RKO (cell line): ENCODE results near the gene MOSPD2.
A peak's percentile ranks its signal among the peaks of the same experiment; 100 is the strongest.

ENCODE experiments used
- DNase-seq: peaks from one replicate; pipeline ENCODE4 v3.0.0-alpha.2; 2016; ENCODE audit warnings: low spot score

MOSPD2 gene

GRCh38 chrX:14915596-14915995 is 42.4 kb downstream of the MOSPD2 start:
- no peak for DNase-seq

DNA sequence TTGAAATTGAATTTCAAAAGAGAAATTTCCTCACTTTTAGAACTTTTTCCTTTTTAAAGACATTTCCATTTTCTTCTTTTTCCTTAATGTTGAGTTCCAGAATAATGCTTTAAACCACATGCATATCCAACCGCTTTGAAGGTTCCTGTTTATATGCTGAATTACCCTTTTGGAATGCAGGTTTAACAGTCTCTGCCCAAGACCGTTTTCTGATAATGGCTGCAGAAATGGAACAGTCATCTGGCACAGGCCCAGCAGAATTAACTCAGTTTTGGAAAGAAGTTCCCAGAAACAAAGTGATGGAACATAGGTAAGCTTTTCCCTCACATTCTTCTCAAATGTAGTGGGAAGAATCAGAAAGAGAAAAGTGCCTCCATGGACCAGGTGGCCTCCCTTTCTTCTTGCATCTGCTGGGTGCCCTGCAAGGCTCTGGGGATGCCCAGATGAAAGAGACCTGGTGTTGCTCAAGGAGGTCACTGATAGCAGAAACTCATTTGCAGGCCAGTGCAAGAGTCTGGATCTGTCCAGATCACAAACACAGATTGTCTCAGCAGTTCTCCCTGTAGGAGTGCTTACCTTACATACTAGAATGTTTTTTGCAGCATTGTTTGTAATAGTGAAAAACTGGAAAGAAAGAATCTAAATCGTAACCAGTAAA is 42.9 kb downstream of the MOSPD2 start:
- no peak for DNase-seq

DNA sequence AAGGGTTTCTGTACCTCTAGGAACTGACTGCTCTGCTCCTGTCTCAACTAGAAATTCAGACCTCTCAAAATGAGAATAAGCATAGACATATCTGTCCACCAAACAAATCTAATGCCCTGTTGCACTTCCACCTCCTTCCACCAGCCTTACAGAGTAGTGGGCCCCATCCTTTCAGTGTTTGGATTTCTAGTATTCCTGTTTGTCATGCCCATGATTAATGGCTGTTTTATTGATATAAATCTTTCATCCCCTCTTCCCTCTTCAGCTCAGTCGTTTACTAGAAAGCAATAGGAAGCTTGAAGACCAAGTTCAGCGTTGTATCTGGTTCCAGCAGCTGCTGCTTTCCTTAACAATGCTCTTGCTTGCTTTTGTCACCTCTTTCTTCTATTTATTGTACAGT is 46.2 kb downstream of the MOSPD2 start:
- no peak for DNase-seq

DNA sequence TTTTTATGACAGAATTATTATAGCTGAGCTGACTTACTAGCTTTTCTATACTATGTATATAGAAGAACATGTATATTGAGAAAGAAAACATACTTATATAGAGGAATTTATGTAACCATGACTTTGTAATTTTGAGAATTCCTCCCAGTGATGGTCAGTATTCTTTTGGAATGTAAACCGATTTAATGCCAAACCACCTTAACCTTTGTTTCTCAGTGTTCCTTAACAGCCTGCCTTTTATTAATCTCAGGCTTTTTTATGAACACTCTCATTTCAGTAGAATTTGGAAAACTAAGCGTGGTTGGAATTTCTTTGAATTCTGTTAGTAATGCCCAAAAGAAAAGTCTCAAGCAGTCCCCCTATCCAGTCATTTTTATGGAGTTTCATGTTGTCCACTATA is 47.0 kb downstream of the MOSPD2 start:
- DNase-seq = no peak

DNA sequence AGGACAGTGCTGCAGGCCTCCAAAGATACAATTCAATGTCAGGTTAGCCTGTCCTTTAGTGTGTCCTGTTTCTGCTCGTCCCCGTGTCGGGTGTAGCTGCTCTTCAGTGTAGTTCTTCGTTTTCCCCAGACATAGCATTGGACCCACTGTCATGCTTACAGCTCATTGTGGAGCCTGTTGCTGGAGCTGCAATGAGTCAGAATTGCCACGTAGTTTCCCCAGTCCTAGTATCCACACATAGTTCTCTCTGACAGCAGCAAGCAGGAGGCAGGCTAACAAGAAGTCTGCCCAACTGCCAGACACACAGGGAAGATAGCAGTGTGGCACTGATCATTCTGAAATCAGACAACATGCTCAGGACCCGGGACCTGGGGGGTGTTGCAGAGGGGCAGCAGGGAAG is 49.2 kb downstream of the MOSPD2 start:
- DNase-seq = peak; percentile 63

DNA sequence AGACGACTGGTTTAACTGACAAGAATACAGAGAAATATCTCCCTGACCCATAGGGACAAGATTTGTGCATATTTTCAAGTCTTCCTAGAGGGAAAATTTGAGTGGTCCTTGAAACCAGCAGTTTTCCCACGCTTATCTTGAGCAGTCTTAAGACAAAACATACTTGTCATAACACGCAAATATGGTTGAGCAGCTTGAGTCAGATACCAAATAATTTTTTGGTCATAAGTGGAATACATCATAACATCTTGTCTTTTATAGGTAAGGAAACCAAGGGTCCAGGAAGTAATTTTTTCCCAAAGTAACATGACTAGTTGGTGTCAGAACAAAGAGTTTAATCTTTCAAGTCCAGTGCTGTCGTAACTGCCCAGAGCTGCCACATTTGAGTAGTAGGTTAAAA is 50.5 kb downstream of the MOSPD2 start:
- DNase-seq = no peak

DNA sequence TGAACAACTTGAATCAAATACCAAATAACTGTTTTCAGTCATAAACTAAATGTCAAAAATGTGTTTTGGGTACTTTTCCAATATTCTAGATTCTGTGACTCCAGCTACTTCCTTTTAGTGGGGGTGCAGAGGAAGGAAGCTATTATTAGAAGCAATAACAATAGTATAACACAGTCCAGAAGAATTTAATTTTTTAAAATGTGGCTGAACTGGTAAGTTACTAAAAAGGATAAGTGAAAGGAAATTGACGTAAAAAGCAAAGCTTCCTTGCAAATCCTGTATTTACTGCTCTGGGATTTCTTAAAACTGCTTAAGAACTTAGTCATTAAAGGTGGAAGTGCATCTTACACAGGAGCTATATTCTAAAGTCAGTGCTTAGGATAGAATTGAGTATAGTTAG is 53.2 kb downstream of the MOSPD2 start:
- DNase-seq = no peak

GRCh38 chrX:14927401-14927800 is 54.2 kb downstream of the MOSPD2 start:
- DNase-seq = no peak

- DNase-seq = no peak
Observed at GRCh38 chrX:14930663-14931062, 57.4 kb downstream of the MOSPD2 start.

DNA sequence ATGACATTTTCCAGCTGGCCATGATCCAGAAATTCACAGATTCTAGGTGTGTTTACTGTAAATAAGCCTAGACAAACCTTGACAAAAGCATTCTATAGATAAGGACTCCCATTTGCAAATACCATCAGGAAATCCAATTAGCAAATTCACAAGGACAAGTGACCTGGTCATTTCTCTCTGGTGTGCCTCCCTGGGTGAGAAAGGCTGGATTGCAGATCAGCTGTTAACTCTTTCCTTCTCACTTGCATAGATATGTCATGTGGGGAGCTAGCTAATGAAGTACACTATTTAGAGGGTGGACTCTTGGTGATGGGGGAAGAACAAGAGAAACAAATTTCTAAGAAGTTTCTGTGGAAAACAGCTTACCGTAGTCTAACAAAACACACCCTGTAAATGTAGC is 58.9 kb downstream of the MOSPD2 start:
- no peak for DNase-seq

DNA sequence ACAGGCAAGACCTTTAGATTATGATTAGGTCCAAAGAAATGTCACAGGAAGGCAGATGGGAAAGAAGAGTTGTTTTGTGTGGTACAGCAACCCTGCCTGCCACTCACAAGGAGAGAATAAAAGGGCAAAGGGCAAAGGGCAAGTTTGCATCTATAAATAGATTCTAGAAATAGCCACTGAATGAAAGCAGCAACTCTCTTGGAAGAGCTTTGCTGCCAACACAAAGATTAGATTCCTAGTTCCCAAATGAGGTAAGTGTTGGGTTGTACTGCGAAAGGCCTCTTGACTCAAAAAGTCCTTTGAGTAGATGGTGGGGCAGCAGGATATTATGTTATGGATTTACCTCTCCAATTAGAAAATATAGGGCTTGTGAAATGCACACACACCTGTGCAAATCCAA is 61.2 kb downstream of the MOSPD2 start:
- DNase-seq = no peak

DNA sequence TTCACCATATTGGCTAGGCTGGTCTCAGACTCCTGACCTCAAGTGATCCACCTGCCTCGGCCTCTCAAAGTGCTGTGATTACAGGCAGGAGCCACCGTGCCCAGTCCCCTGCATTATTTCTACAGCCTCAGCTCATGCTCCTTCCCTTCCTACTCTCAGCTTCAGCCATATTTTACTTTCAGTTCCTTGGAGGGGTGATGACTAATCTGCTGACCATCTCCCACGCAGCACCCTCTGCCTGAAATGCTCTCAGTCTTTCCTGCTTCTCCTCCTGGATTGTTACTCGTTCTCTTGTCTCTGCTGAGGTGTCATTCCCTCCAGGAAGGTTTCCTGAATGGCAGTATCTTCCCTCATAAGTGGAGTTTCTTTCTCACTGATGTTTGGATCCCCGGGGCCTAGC is 63.3 kb downstream of the MOSPD2 start:
- peak; percentile 73 for DNase-seq

GRCh38 chrX:14939644-14940043 is 66.4 kb downstream of the MOSPD2 start:
- no peak for DNase-seq

DNA sequence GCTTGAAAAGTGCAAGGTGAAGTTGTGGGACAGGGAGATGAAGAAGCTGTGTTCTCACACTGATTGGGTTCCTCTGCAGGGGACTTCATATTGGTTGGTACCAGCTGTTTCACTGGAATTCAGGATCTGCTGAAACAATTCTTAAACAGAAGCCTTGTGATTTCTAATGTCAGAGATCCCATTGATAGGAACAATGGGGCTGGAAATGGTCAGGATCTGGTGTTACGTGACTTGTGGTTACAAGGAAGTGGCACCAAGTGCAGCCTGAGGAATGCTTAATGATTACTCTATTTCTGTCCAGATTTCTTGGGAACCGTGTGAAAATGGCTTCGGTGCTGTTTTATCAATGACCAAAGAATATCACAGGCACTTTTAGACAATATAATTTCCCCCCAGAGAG is 68.1 kb downstream of the MOSPD2 start:
- no peak for DNase-seq

GRCh38 chrX:14942341-14942740 is 69.1 kb downstream of the MOSPD2 start:
- no peak for DNase-seq

DNA sequence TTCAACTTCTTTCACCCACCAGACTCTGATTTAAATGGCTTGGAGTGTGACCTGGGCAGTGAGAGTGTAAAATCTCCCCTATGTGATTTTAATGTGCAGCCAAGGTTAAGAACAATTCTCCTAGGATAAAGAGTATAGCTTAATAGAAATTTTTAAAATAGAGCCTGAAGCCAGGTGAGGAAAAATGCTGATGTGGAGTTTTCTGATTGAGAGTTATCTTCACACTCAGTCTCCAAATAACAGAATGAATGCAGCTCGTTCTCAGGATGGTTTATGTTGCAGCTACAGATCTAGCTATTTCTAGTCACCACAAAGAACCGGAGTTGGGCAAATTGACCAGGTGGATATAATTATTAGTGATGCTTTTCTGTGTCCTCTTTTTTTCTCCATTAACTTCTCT is 70.7 kb downstream of the MOSPD2 start:
- DNase-seq = no peak

- DNase-seq = no peak
Observed at GRCh38 chrX:14946606-14947155, 73.5 kb downstream of the MOSPD2 start.

GRCh38 chrX:14948691-14949090 is 75.5 kb downstream of the MOSPD2 start:
- no peak for DNase-seq

DNA sequence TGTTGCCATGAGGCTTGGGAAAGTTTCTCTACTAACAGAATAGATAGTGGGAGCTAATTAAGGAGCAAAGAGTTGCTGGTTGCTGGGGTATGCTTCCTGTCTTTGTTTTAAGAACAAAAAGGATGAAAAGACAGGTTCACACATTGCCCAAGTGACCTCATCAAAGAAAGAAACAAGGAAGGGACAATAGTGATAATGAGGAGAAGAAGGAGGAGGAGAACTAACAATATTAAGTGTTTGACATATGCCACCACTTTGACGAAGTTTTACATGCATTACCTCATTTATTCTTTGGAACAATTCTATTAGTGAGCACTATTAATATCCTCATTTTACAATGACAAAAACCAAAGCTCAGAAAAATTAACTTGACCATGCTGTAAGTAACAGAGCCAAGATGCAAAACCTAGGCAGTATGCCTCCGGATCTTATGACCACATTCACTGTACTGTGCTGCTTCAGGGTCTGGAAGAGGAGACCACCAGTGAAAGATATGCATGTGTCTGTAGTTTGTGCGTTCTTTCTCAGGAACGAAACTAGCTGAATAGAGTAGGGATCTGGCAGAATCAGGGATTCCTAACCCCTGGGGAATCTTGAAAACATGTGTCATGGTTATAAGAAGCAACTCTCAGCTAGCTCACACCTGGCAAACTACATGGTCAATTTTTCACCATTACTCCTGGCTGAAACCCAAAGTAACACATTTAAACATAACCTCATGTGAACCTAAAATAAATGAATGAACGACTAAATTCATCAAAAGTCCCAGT is 83.8 kb downstream of the MOSPD2 start:
- no peak for DNase-seq

- DNase-seq = no peak
Observed at GRCh38 chrX:14963447-14964236, 90.4 kb downstream of the MOSPD2 start.

DNA sequence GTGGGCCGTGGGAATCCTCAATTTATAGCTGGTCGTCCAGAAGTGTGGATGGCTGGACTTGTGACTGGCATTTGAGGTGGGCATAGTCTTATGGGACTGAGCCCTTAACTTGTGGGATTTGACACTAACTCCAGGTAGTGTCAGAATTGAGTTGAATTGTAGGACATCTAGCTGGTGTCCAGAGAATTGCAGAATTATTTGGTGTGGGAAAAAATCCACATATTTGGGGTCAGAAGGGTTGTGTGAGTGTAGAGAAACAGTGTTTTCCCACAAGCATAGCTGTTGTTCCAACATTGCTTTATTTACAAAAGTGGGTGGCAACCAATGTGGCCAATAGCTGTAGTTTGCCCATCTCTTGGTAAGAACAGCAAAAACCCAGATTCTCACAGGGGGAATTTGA is 91.3 kb downstream of the MOSPD2 start:
- DNase-seq = no peak
